ENCODE data around the gene AGPS. TPM values are rescaled to one million over a fixed set of nuclear protein-coding genes. Genes with fewer than 3 reads are reported as not detected.

The AGPS gene
- total and polyA plus RNA-seq, 2 of the 13 experiments (the other 11 are each of a cell fraction or from before 2014, with no cell fraction given): 39.4 to 99.0 TPM

- 86% methylated on average over 2 of the region's 2 CpGs for WGBS (ENCODE audit: low lambda C conversion rate)
- ATAC-seq: no peak
- no peak overlapping the region for H2AFZ ChIP-seq (ENCODE audit: low read length)
- no peak for FAIRE-seq
- no peaks in the 10 kb centered on the region for H3K27me3 ChIP-seq (ENCODE audit: control insufficient read depth in 1 of 2, insufficient read depth in 2 of 2, low read length in 2 of 2)
- H3K27ac ChIP-seq (ENCODE audit: extremely low read length, insufficient read depth, low read length): no peak overlapping the region
- in situ Hi-C loops (cut with HindIII; ENCODE audit: extremely low pct_ligation_motif_present, low pct_unique_long_range_greater_than_20kb) (no loop called here), intact Hi-C loops (cut with micrococcal nuclease; ENCODE audit: unreplicated experiment) (no loop called here)
- CTCF ChIA-PET (ENCODE audit: low intra/inter-chr PET ratio, low total read pairs): no interaction called here
- H3K36me3 ChIP-seq (replicated peaks in 1 of 2; ENCODE audit: control insufficient read depth in 1 of 2, insufficient read depth in 2 of 2, low read length in 2 of 2): peaks cover 10 to 57% of the 10 kb centered on the region in 2 experiments
- peaks cover 2% of the 10 kb centered on the region; the same call in 1 of the 2 replicates for H4K20me1 ChIP-seq (ENCODE audit: insufficient read depth, low read length)
- H3K9me3 ChIP-seq (ENCODE audit: low read length): no peaks in the 10 kb centered on the region
- peaks cover 4% of the 10 kb centered on the region for H3K79me2 ChIP-seq (ENCODE audit: insufficient read depth, low read length)
- H3K4me2 ChIP-seq (ENCODE audit: low read depth, low read length): no peak overlapping the region
- no TSS peak for BruUV-seq (replicated peaks)
- no peak overlapping the region for H3K9ac ChIP-seq (ENCODE audit: insufficient read depth, low read depth, low read length)
- H3K4me3 ChIP-seq (replicated peaks in 1 of 3; ENCODE audit: insufficient read depth in 1 of 3, low read depth in 2 of 3, low read length in 3 of 3): no peak overlapping the region
- no peak for DNase-seq (ENCODE audit: low spot score)
- POLR2A ChIA-PET: no interaction called here
- TF ChIP-seq ZNF484 (CRISPR knock-in tag; IDR thresholded peaks at IDR 0.05; ENCODE audit: borderline replicate concordance, low read depth): no peak
- TF ChIP-seq TBP (CRISPR knock-in tag; IDR thresholded peaks at IDR 0.05): no peak
- peak; percentile 23; the same call in 1 of the 2 replicates for TF ChIP-seq NR2C2 (CRISPR knock-in tag; IDR thresholded peaks at IDR 0.05; ENCODE audit: borderline replicate concordance)
- H3K4me1 ChIP-seq (ENCODE audit: insufficient read depth, low read length): peaks cover 5% of the 10 kb centered on the region
Observed at GRCh38 chr2:177449159-177449558, 56.6 kb downstream of the AGPS start.

- POLR2A ChIA-PET: no interaction called here
- TF ChIP-seq ZNF468 (CRISPR knock-in tag; IDR thresholded peaks at IDR 0.05) (no peak), ZNF329 (CRISPR knock-in tag; IDR thresholded peaks at IDR 0.05; ENCODE audit: low read depth) (no peak), GFI1 (CRISPR knock-in tag; IDR thresholded peaks at IDR 0.05; ENCODE audit: borderline replicate concordance) (no peak), GRHL1 (CRISPR knock-in tag; conservative IDR thresholded peaks at IDR 0.05) (no peak), ZNF790 (CRISPR knock-in tag; IDR thresholded peaks at IDR 0.05; ENCODE audit: borderline replicate concordance) (no peak), ZNF646 (CRISPR knock-in tag; IDR thresholded peaks at IDR 0.05) (no peak)
Observed at GRCh38 chr2:177455187-177455586, 62.6 kb downstream of the AGPS start.

More at GRCh38 chr2:177455187-177455586, 62.6 kb downstream of the AGPS start:
- peak; percentile 32 for DNase-seq (ENCODE audit: low spot score)
- Histone ChIP-seq H3K4me1 (ENCODE audit: insufficient read depth, low read length) (peaks cover 18% of the 10 kb centered on the region), H3K4me3 (replicated peaks in 1 of 3; ENCODE audit: insufficient read depth in 1 of 3, low read depth in 2 of 3, low read length in 3 of 3) (no peak overlapping the region), H3K9ac (ENCODE audit: insufficient read depth, low read depth, low read length) (no peak overlapping the region), H3K4me2 (ENCODE audit: low read depth, low read length) (no peak overlapping the region), H3K36me3 (replicated peaks in 1 of 2; ENCODE audit: control insufficient read depth in 1 of 2, insufficient read depth in 2 of 2, low read length in 2 of 2) (peaks cover 5 to 19% of the 10 kb centered on the region in 2 experiments; a peak in 3 of 5 replicates), H3K27me3 (ENCODE audit: control insufficient read depth in 1 of 2, insufficient read depth in 2 of 2, low read length in 2 of 2) (no peaks in the 10 kb centered on the region), H3K79me2 (ENCODE audit: insufficient read depth, low read length) (peaks cover 4% of the 10 kb centered on the region), H3K9me3 (ENCODE audit: low read length) (no peaks in the 10 kb centered on the region), H4K20me1 (ENCODE audit: insufficient read depth, low read length) (peaks cover 3% of the 10 kb centered on the region; the same call in 1 of the 2 replicates), H3K27ac (ENCODE audit: extremely low read length, insufficient read depth, low read length) (peak overlapping the region; percentile 15), H2AFZ (ENCODE audit: low read length) (no peak overlapping the region)
- WGBS (ENCODE audit: low lambda C conversion rate): 66% methylated on average over 3 of the region's 3 CpGs
- intact Hi-C loops (cut with micrococcal nuclease; ENCODE audit: unreplicated experiment) (no loop called here), in situ Hi-C loops (cut with HindIII; ENCODE audit: extremely low pct_ligation_motif_present, low pct_unique_long_range_greater_than_20kb) (no loop called here)
- FAIRE-seq: no peak
- CTCF ChIA-PET (ENCODE audit: low intra/inter-chr PET ratio, low total read pairs): no interaction called here
- ATAC-seq: peak; percentile 85
- no TSS peak for BruUV-seq (replicated peaks)
